Hematopoietic multipotent progenitor cell treated with erythropoietin and hydrocortisone succinate and interleukin-3 and kit ligand, for 4 days (in vitro differentiated cells): ENCODE data around the gene SCD5.

ENCODE experiments used
- DNase-seq: peaks from one replicate; pipeline ENCODE4 v3.0.0-alpha.2; 2015

Gene SCD5

GRCh38 chr4:82758701-82759685 lies 39.6 kb downstream of the SCD5 start:
- no peak for DNase-seq

GRCh38 chr4:82756061-82756460 lies 42.5 kb downstream of the SCD5 start:
- DNase-seq, result no peak

GRCh38 chr4:82755650-82756049 lies 42.9 kb downstream of the SCD5 start:
- no peak for DNase-seq

GRCh38 chr4:82754513-82755165 lies 44.0 kb downstream of the SCD5 start:
- DNase-seq, result no peak

- DNase-seq, result no peak
These were observed 44.7 kb downstream of the SCD5 start for GRCh38 chr4:82753725-82754410.

- DNase-seq, result no peak
These were observed 45.4 kb downstream of the SCD5 start for GRCh38 chr4:82753238-82753637.

GRCh38 chr4:82748810-82749470 lies 49.7 kb downstream of the SCD5 start:
- DNase-seq, result no peak

- no peak for DNase-seq
These were observed 50.7 kb downstream of the SCD5 start for GRCh38 chr4:82747686-82748575.

- no peak for DNase-seq
These were observed 51.7 kb downstream of the SCD5 start for GRCh38 chr4:82746705-82747574.

- no peak for DNase-seq
These were observed 53.3 kb downstream of the SCD5 start for GRCh38 chr4:82745173-82745842.

- no peak for DNase-seq
These were observed 54.2 kb downstream of the SCD5 start for GRCh38 chr4:82744284-82744968.

- DNase-seq, result no peak
These were observed 57.4 kb downstream of the SCD5 start for GRCh38 chr4:82741188-82741587.

- DNase-seq, result peak; percentile 91
These were observed 59.1 kb downstream of the SCD5 start for GRCh38 chr4:82739287-82740190.

GRCh38 chr4:82737354-82737753 lies 61.2 kb downstream of the SCD5 start:
- DNase-seq, result no peak

GRCh38 chr4:82733636-82734035 lies 65.0 kb downstream of the SCD5 start:
- DNase-seq, result no peak

- peak; percentile 54 for DNase-seq
These were observed 70.3 kb downstream of the SCD5 start for GRCh38 chr4:82728301-82728700.

- DNase-seq, result no peak
These were observed 72.0 kb downstream of the SCD5 start for GRCh38 chr4:82726596-82726995.

GRCh38 chr4:82721819-82722423 lies 76.7 kb downstream of the SCD5 start:
- DNase-seq, result peak; percentile 59
